GM19240 (cell line): ENCODE results near the gene SMARCB1.

Experiments
- DNase-seq: peaks from one replicate; pipeline ENCODE4 v3.0.0; 2011; ENCODE audit warnings: low spot score; ENCODE audit not compliant: insufficient read length

Gene SMARCB1

DNA sequence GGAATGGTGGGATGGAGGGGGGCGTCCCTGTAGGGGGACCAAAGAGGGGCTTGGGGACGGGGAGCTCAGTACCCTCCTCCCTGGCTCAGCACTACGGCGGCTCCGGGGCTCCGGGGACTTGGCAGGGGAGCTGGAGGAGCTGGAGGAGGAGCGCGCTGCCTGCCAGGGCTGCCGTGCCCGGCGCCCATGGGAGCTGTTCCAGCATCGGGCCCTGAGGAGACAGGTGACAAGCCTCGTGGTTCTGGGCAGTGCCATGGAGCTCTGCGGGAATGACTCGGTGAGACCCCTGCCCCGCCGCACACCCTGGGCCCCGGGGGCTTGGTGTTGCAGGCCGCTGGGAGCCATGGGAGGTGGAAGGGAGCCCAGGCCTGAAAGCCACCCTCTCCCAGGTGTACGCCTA, 95.6 kb downstream of the SMARCB1 start:
- no peak for DNase-seq

DNA sequence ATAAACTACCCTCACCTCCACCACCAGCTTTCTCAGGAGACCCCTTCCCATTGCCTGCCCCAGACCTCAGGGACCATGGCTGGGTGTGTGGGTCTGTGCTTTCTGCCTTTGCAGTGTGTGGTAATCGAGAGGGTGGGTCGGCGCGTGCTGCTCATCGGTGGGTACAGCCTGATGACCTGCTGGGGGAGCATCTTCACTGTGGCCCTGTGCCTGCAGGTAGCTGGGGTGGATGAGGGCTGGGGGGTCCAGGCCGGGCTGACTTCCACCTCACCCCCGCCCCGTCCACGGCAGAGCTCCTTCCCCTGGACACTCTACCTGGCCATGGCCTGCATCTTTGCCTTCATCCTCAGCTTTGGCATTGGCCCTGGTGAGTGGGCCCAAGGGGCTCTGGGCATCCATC, 96.9 kb downstream of the SMARCB1 start:
- no peak for DNase-seq

DNA sequence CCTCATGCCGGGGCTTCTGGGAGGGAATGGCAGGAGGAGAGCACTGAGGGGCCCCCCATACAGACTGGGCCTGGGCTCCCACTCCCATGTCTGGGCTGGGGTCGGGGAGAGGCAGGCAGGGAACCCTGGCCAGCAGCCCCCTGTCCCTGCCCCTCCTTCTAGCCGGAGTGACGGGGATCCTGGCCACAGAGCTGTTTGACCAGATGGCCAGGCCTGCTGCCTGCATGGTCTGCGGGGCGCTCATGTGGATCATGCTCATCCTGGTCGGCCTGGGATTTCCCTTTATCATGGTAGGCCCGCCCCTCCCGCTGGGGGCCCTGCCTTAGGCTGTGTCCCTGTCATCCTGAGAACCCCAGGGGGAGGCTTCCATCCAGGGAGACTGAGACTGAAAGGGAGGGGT, 97.4 kb downstream of the SMARCB1 start:
- no peak for DNase-seq
